ENCODE data around the gene SLC16A11.

SLC16A11 gene

DNA sequence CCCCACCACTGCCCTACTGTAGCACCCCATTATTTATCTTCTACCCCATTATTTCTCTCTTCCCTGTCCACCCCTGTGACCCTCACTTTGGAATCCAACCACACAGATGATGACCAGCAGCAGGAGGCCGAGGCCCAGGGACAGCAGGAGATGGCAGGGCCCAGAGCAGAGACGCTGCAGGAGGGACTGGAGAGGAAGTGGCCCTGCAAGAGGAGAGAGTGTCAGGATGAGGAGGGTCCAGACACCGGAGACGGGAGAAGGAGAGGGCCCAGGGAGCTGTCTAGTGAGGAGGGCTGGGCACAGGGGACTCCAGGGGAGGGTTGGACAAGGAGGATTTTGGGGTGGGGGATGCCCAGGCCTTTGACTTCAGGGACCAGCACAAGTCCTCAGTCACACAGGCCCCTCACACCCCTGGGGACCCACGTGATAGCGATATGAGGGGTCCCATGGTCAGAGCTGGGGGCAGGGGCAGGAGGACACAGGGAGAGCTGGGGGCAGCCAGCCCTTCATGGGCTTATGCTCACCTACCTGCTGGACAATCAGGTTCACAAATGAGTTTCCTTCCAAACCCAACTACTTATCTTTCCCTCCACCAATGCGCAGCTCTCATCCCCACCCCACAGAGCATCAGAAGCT lies 34.1 kb upstream of the SLC16A11 start:
- Histone ChIP-seq H3K79me1 (ENCODE audit: low read length) (no peaks in the 10 kb centered on the region), H4K8ac (ENCODE audit: low read depth, low read length) (no peak overlapping the region), H3K27ac (ENCODE audit: low read depth, low read length) (no peak overlapping the region), H4K5ac (ENCODE audit: low read length) (no peak overlapping the region), H2BK15ac (replicated peaks; ENCODE audit: low read depth) (no peak overlapping the region), H3K36me3 (ENCODE audit: control insufficient read depth, insufficient read depth, low read length) (no peaks in the 10 kb centered on the region), H2AK5ac (ENCODE audit: low read length) (no peak overlapping the region), H3K56ac (ENCODE audit: low read length) (no peak overlapping the region), H3K18ac (ENCODE audit: low read length) (no peak overlapping the region), H3K9ac (ENCODE audit: low read length) (no peak overlapping the region), H3K79me2 (ENCODE audit: control insufficient read depth, insufficient read depth, low read length) (no peaks in the 10 kb centered on the region), H3K4me3 (ENCODE audit: low read length) (no peak overlapping the region), H2BK120ac (ENCODE audit: low read depth, low read length) (no peak overlapping the region), H3K4me1 (ENCODE audit: control insufficient read depth, low read depth, low read length) (no peaks in the 10 kb centered on the region), H2BK5ac (ENCODE audit: low read length) (no peak overlapping the region), H3K4me2 (ENCODE audit: low read length) (no peak overlapping the region), H3K4ac (ENCODE audit: low read depth, low read length) (no peak overlapping the region), H3K27me3 (ENCODE audit: insufficient read depth, low read length, poor library complexity) (no peaks in the 10 kb centered on the region), H3K23ac (ENCODE audit: low read length) (no peak overlapping the region)
- no peak for DNase-seq
- WGBS (ENCODE audit: extremely low coverage, insufficient coverage, low lambda C conversion rate): no CpG with 5 or more reads among the region's 7 CpGs

GRCh38 chr17:7074931-7075330 lies 31.0 kb upstream of the SLC16A11 start:
- H3K56ac ChIP-seq (ENCODE audit: low read length): no peak overlapping the region
- H3K27ac ChIP-seq (ENCODE audit: low read depth, low read length): no peak overlapping the region
- no peak overlapping the region for H3K23ac ChIP-seq (ENCODE audit: low read length)
- no peaks in the 10 kb centered on the region for H3K27me3 ChIP-seq (ENCODE audit: insufficient read depth, low read length, poor library complexity)
- no peak overlapping the region for H3K9ac ChIP-seq (ENCODE audit: low read length)
- no peak overlapping the region for H3K18ac ChIP-seq (ENCODE audit: low read length)
- DNase-seq: no peak
- H2AK5ac ChIP-seq (ENCODE audit: low read length): no peak overlapping the region
- H2BK120ac ChIP-seq (ENCODE audit: low read depth, low read length): no peak overlapping the region
- H3K4ac ChIP-seq (ENCODE audit: low read depth, low read length): no peak overlapping the region
- no peak overlapping the region for H2BK5ac ChIP-seq (ENCODE audit: low read length)
- H4K8ac ChIP-seq (ENCODE audit: low read depth, low read length): no peak overlapping the region
- no peaks in the 10 kb centered on the region for H3K79me1 ChIP-seq (ENCODE audit: low read length)
- WGBS (ENCODE audit: extremely low coverage, insufficient coverage, low lambda C conversion rate): no CpG with 5 or more reads among the region's 14 CpGs
- H3K4me1 ChIP-seq (ENCODE audit: control insufficient read depth, low read depth, low read length): no peaks in the 10 kb centered on the region
- H3K4me3 ChIP-seq (ENCODE audit: low read length): no peak overlapping the region
- no peaks in the 10 kb centered on the region for H3K36me3 ChIP-seq (ENCODE audit: control insufficient read depth, insufficient read depth, low read length)
- H3K79me2 ChIP-seq (ENCODE audit: control insufficient read depth, insufficient read depth, low read length): no peaks in the 10 kb centered on the region
- no peak overlapping the region for H4K5ac ChIP-seq (ENCODE audit: low read length)
- no peak overlapping the region for H2BK15ac ChIP-seq (replicated peaks; ENCODE audit: low read depth)
- H3K4me2 ChIP-seq (ENCODE audit: low read length): no peak overlapping the region

DNA sequence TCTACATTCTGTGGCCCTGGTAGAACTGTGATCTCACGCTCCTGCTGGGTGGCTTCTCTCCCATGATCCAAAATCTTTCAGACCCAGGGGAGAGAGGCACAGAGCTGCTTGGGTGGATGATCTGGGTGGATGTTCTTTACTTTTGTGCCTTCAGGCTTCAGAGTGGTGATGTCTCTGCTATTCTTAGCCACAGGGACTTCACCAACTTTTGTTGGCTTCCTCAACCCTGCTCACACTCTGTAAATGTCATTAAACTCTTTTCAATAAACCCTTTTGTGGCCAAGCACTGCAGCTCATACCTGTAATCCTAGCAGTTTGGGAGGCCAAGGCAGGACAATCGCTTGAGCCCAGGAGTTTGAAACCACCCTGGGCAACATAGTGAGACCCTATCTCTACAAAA lies 28.5 kb upstream of the SLC16A11 start:
- H3K4me1 ChIP-seq (ENCODE audit: control insufficient read depth, low read depth, low read length): no peaks in the 10 kb centered on the region
- DNase-seq: no peak
- no peak overlapping the region for H3K18ac ChIP-seq (ENCODE audit: low read length)
- no peak overlapping the region for H3K9ac ChIP-seq (ENCODE audit: low read length)
- H3K4me2 ChIP-seq (ENCODE audit: low read length): no peak overlapping the region
- no peak overlapping the region for H2BK5ac ChIP-seq (ENCODE audit: low read length)
- no peaks in the 10 kb centered on the region for H3K36me3 ChIP-seq (ENCODE audit: control insufficient read depth, insufficient read depth, low read length)
- no CpG with 5 or more reads among the region's 2 CpGs for WGBS (ENCODE audit: extremely low coverage, insufficient coverage, low lambda C conversion rate)
- H3K27ac ChIP-seq (ENCODE audit: low read depth, low read length): no peak overlapping the region
- H2BK15ac ChIP-seq (replicated peaks; ENCODE audit: low read depth): no peak overlapping the region
- no peak overlapping the region for H3K4ac ChIP-seq (ENCODE audit: low read depth, low read length)
- no peak overlapping the region for H3K23ac ChIP-seq (ENCODE audit: low read length)
- no peaks in the 10 kb centered on the region for H3K27me3 ChIP-seq (ENCODE audit: insufficient read depth, low read length, poor library complexity)
- H4K5ac ChIP-seq (ENCODE audit: low read length): no peak overlapping the region
- no peaks in the 10 kb centered on the region for H3K79me2 ChIP-seq (ENCODE audit: control insufficient read depth, insufficient read depth, low read length)
- H3K56ac ChIP-seq (ENCODE audit: low read length): no peak overlapping the region
- no peak overlapping the region for H4K8ac ChIP-seq (ENCODE audit: low read depth, low read length)
- H3K4me3 ChIP-seq (ENCODE audit: low read length): no peak overlapping the region
- no peak overlapping the region for H2AK5ac ChIP-seq (ENCODE audit: low read length)
- no peaks in the 10 kb centered on the region for H3K79me1 ChIP-seq (ENCODE audit: low read length)
- no peak overlapping the region for H2BK120ac ChIP-seq (ENCODE audit: low read depth, low read length)

- no peak overlapping the region for H3K18ac ChIP-seq (ENCODE audit: low read length)
- H2BK15ac ChIP-seq (replicated peaks; ENCODE audit: low read depth): no peak overlapping the region
- no peak overlapping the region for H3K4ac ChIP-seq (ENCODE audit: low read depth, low read length)
- H3K36me3 ChIP-seq (ENCODE audit: control insufficient read depth, insufficient read depth, low read length): no peaks in the 10 kb centered on the region
- no peak overlapping the region for H3K23ac ChIP-seq (ENCODE audit: low read length)
- H2BK120ac ChIP-seq (ENCODE audit: low read depth, low read length): no peak overlapping the region
- H3K4me2 ChIP-seq (ENCODE audit: low read length): no peak overlapping the region
- no peak for DNase-seq
- no peaks in the 10 kb centered on the region for H3K27me3 ChIP-seq (ENCODE audit: insufficient read depth, low read length, poor library complexity)
- no peak overlapping the region for H2BK5ac ChIP-seq (ENCODE audit: low read length)
- H3K27ac ChIP-seq (ENCODE audit: low read depth, low read length): no peak overlapping the region
- no peak overlapping the region for H4K8ac ChIP-seq (ENCODE audit: low read depth, low read length)
- no peaks in the 10 kb centered on the region for H3K4me1 ChIP-seq (ENCODE audit: control insufficient read depth, low read depth, low read length)
- no CpG with 5 or more reads among the region's 3 CpGs for WGBS (ENCODE audit: extremely low coverage, insufficient coverage, low lambda C conversion rate)
- no peaks in the 10 kb centered on the region for H3K79me2 ChIP-seq (ENCODE audit: control insufficient read depth, insufficient read depth, low read length)
- no peak overlapping the region for H3K4me3 ChIP-seq (ENCODE audit: low read length)
- H3K9ac ChIP-seq (ENCODE audit: low read length): no peak overlapping the region
- no peak overlapping the region for H3K56ac ChIP-seq (ENCODE audit: low read length)
- H4K5ac ChIP-seq (ENCODE audit: low read length): no peak overlapping the region
- H2AK5ac ChIP-seq (ENCODE audit: low read length): no peak overlapping the region
- no peaks in the 10 kb centered on the region for H3K79me1 ChIP-seq (ENCODE audit: low read length)
Observed at GRCh38 chr17:7070712-7071111, 26.8 kb upstream of the SLC16A11 start.

GRCh38 chr17:7068268-7068667 lies 24.4 kb upstream of the SLC16A11 start:
- H4K5ac ChIP-seq (ENCODE audit: low read length): no peak overlapping the region
- no peaks in the 10 kb centered on the region for H3K4me1 ChIP-seq (ENCODE audit: control insufficient read depth, low read depth, low read length)
- H2AK5ac ChIP-seq (ENCODE audit: low read length): no peak overlapping the region
- no peak overlapping the region for H2BK120ac ChIP-seq (ENCODE audit: low read depth, low read length)
- no peak overlapping the region for H3K56ac ChIP-seq (ENCODE audit: low read length)
- H2BK15ac ChIP-seq (replicated peaks; ENCODE audit: low read depth): no peak overlapping the region
- no peak for DNase-seq
- H3K79me2 ChIP-seq (ENCODE audit: control insufficient read depth, insufficient read depth, low read length): no peaks in the 10 kb centered on the region
- no peak overlapping the region for H2BK5ac ChIP-seq (ENCODE audit: low read length)
- H3K79me1 ChIP-seq (ENCODE audit: low read length): no peaks in the 10 kb centered on the region
- no CpG with 5 or more reads among the region's 1 CpG for WGBS (ENCODE audit: extremely low coverage, insufficient coverage, low lambda C conversion rate)
- no peak overlapping the region for H3K23ac ChIP-seq (ENCODE audit: low read length)
- H3K4me2 ChIP-seq (ENCODE audit: low read length): no peak overlapping the region
- no peaks in the 10 kb centered on the region for H3K27me3 ChIP-seq (ENCODE audit: insufficient read depth, low read length, poor library complexity)
- no peak overlapping the region for H3K9ac ChIP-seq (ENCODE audit: low read length)
- H3K18ac ChIP-seq (ENCODE audit: low read length): no peak overlapping the region
- H3K27ac ChIP-seq (ENCODE audit: low read depth, low read length): no peak overlapping the region
- no peak overlapping the region for H4K8ac ChIP-seq (ENCODE audit: low read depth, low read length)
- no peak overlapping the region for H3K4ac ChIP-seq (ENCODE audit: low read depth, low read length)
- H3K4me3 ChIP-seq (ENCODE audit: low read length): no peak overlapping the region
- no peaks in the 10 kb centered on the region for H3K36me3 ChIP-seq (ENCODE audit: control insufficient read depth, insufficient read depth, low read length)

- no peak overlapping the region for H3K23ac ChIP-seq (ENCODE audit: low read length)
- WGBS (ENCODE audit: extremely low coverage, insufficient coverage, low lambda C conversion rate): no CpG with 5 or more reads among the region's 1 CpG
- H3K79me1 ChIP-seq (ENCODE audit: low read length): no peaks in the 10 kb centered on the region
- no peak overlapping the region for H2BK15ac ChIP-seq (replicated peaks; ENCODE audit: low read depth)
- no peak overlapping the region for H2AK5ac ChIP-seq (ENCODE audit: low read length)
- no peak overlapping the region for H3K4me3 ChIP-seq (ENCODE audit: low read length)
- H2BK5ac ChIP-seq (ENCODE audit: low read length): no peak overlapping the region
- no peak overlapping the region for H4K8ac ChIP-seq (ENCODE audit: low read depth, low read length)
- H3K18ac ChIP-seq (ENCODE audit: low read length): no peak overlapping the region
- H3K4me1 ChIP-seq (ENCODE audit: control insufficient read depth, low read depth, low read length): no peaks in the 10 kb centered on the region
- no peak overlapping the region for H4K5ac ChIP-seq (ENCODE audit: low read length)
- no peaks in the 10 kb centered on the region for H3K27me3 ChIP-seq (ENCODE audit: insufficient read depth, low read length, poor library complexity)
- no peak overlapping the region for H3K9ac ChIP-seq (ENCODE audit: low read length)
- H3K4ac ChIP-seq (ENCODE audit: low read depth, low read length): no peak overlapping the region
- no peaks in the 10 kb centered on the region for H3K79me2 ChIP-seq (ENCODE audit: control insufficient read depth, insufficient read depth, low read length)
- H3K56ac ChIP-seq (ENCODE audit: low read length): no peak overlapping the region
- H2BK120ac ChIP-seq (ENCODE audit: low read depth, low read length): no peak overlapping the region
- H3K36me3 ChIP-seq (ENCODE audit: control insufficient read depth, insufficient read depth, low read length): no peaks in the 10 kb centered on the region
- no peak overlapping the region for H3K4me2 ChIP-seq (ENCODE audit: low read length)
- DNase-seq: no peak
- H3K27ac ChIP-seq (ENCODE audit: low read depth, low read length): no peak overlapping the region
Observed at GRCh38 chr17:7067198-7067597, 23.3 kb upstream of the SLC16A11 start.
